Gastroesophageal sphincter (tissue), 3 donors: Measurements from ENCODE around the gene ACTL7A.

Experiments
- CTCF ChIP-seq, 4 experiments: fragments of 200-600 bp in 2 of 4; fragments of 450-650 bp in 2 of 4; sonication (generic) in 1 of 4; IDR thresholded peaks; one replicate each; pipeline ENCODE4 v1.5.1; 2017 to 2019; ENCODE audit warnings: antibody characterized with exemption in 4 of 4, mild to moderate bottlenecking in 2 of 4, moderate library complexity in 2 of 4
- POLR2A ChIP-seq, 2 donors: fragments of 450-650 bp; IDR thresholded peaks; one replicate each; pipeline ENCODE4 v1.6.1; 2017; ENCODE audit warnings: antibody characterized with exemption in 2 of 2, mild to moderate bottlenecking in 2 of 2, moderate library complexity in 1 of 2
- POLR2AphosphoS5 ChIP-seq: sonication (generic); formaldehyde crosslinking; IDR thresholded peaks from one replicate; pipeline ENCODE4 v1.6.1; 2017; ENCODE audit warnings: antibody characterized with exemption

GRCh38 chr9:108876425-108876824, 14.4 kb downstream of the ACTL7A start:
- no peak for TF ChIP-seq CTCF (IDR thresholded peaks at IDR 0.05)
- no peak for TF ChIP-seq POLR2AphosphoS5
- no peak for TF ChIP-seq POLR2A (IDR thresholded peaks at IDR 0.05)
